Aorta (tissue), 5 donors: ENCODE measurements around the gene SERPINE2. TPM values are rescaled to one million over a fixed set of nuclear protein-coding genes. Genes with fewer than 3 reads are reported as not detected.

Source experiments
- ATAC-seq: fragments of 200-7000 bp; cut with Tn5 transposase; one replicate; pipeline ENCODE4 v1.9.1; 2022; ENCODE audit warnings: moderate library complexity; ENCODE audit not compliant: low FRiP score
- DNase-seq, 2 donors: peaks; one replicate each; pipeline ENCODE4 v3.0.0-alpha.2; 2020
- H3K27ac ChIP-seq, 2 donors: one replicate each; pipeline ENCODE4 v1.5.1; 2013; ENCODE audit warnings: low read length in 2 of 2, mild to moderate bottlenecking in 2 of 2, moderate library complexity in 2 of 2, control low read depth in 1 of 2, inconsistent platforms in 1 of 2, low read depth in 1 of 2
- H3K27me3 ChIP-seq, 2 donors: one replicate each; pipeline ENCODE4 v1.6.1; 2013; ENCODE audit warnings: control low read depth in 1 of 2, low read length in 1 of 2, mild to moderate bottlenecking in 1 of 2, moderate library complexity in 1 of 2; ENCODE audit not compliant: insufficient read depth in 2 of 2, control insufficient read depth in 1 of 2
- H3K36me3 ChIP-seq, 2 donors: one replicate each; pipeline ENCODE4 v1.6.1; 2013; ENCODE audit warnings: control low read depth in 1 of 2, low read length in 1 of 2, mild to moderate bottlenecking in 1 of 2; ENCODE audit not compliant: insufficient read depth in 2 of 2, control insufficient read depth in 1 of 2
- H3K4me1 ChIP-seq, 2 donors: one replicate each; pipeline ENCODE4 v1.6.1; 2013; ENCODE audit warnings: low read length in 2 of 2, control low read depth in 1 of 2, mild to moderate bottlenecking in 1 of 2, moderate library complexity in 1 of 2; ENCODE audit not compliant: insufficient read depth in 2 of 2, control insufficient read depth in 1 of 2
- H3K4me3 ChIP-seq, 2 donors: one replicate each; pipeline ENCODE4 v1.5.1; 2013; ENCODE audit warnings: low read length in 2 of 2, control low read depth in 1 of 2, mild to moderate bottlenecking in 1 of 2
- H3K9me3 ChIP-seq: one replicate; pipeline ENCODE4 v1.6.1; 2013; ENCODE audit warnings: mild to moderate bottlenecking, low read length; ENCODE audit not compliant: control insufficient read depth
- WGBS, 2 donors: extraction: QIAGEN DNeasy Blood & Tissue Kit; methylation state at CpG; one replicate each; pipeline ENCODE4 v1.1.7; 2013; 5-methylcytosine and 5-hydroxymethylcytosine counted together
- intact Hi-C, 2 donors: fragments of 100-400 bp; cut with DNase I; formaldehyde crosslinking; loops; one replicate each; pipeline versions ENCODE4 v1.14.2 to v1.15.0; 2022
- polyA plus RNA-seq, 2 donors: library from polyadenylated mRNA; stranded (reverse); fragments of 200-250 nt; gene quantifications; one replicate each; pipeline ENCODE4 v1.2.3, GENCODE V29; 2013
- total RNA-seq, 2 donors: library from RNA; stranded (reverse); fragmentation: NEBNext Ultra II Directional; extraction: Animal tissue kit (Norgen Biotek cat#: 25700); gene quantifications; one replicate each; pipeline ENCODE4 v1.2.1, GENCODE V29; 2021
- donor health status: healthy with polysubstance abuse.
- donor health status: Bipolar disorder and iron deficiency.
- donor health status: DM: no; HTN: no; CAD: no.
- donor health status: DM: no; HTN: no; CAD: no.
- donor health status: DM: yes; HTN: yes; CAD: no.

Gene SERPINE2
- total and polyA plus RNA-seq, 4 donors = 11.7 to 222 (median 97.5) TPM

DNA sequence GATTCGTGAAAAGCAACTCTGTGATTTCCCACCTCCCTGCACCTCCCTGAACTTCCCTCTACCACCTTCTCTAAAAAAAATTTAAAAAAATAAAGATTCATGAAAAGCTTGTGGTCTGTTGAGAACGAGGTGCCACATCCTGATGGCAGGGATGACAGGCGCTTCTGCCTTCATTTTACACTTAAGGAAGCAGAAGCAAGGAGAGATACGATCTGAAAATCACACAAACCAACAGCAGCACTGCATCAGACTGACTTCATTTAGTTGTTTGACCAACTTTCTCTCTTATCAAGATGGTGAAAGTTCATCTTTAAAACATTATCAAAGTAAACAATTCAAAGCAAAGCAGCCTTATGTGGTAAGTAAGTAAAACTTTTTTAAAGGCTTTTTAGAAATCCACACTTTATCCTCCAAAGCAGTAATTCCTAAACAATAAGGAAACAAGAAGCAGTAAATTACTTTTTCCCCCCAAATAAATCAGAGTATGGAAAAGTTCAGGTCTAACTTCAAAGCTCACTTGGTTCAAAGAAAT lies 109.4 kb downstream of the SERPINE2 start:
- Histone ChIP-seq H3K36me3 (no peaks in the 10 kb centered on the region), H3K27me3 (no peaks in the 10 kb centered on the region), H3K4me1 (peaks cover 0 to 5% of the 10 kb centered on the region in 2 donors), H3K9me3 (no peaks in the 10 kb centered on the region), H3K4me3 (no peak overlapping the region), H3K27ac (no peak overlapping the region)
- DNase-seq = no peak
- WGBS, 2 donors = 65 to 67% methylated on average over 4 of the region's 4 CpGs
- intact Hi-C loops = no loop called here
- ATAC-seq = no peak

GRCh38 chr2:223928113-223929006 lies 110.7 kb downstream of the SERPINE2 start:
- no peaks in the 10 kb centered on the region for H3K4me1 ChIP-seq
- H3K4me3 ChIP-seq = no peak overlapping the region
- no peaks in the 10 kb centered on the region for H3K36me3 ChIP-seq
- H3K9me3 ChIP-seq = no peaks in the 10 kb centered on the region
- intact Hi-C loops = no loop called here
- ATAC-seq (no peak), DNase-seq (no peak)
- H3K27ac ChIP-seq = no peak overlapping the region
- 81 to 86% methylated on average over 7 of the region's 7 CpGs for WGBS, 2 donors
- no peaks in the 10 kb centered on the region for H3K27me3 ChIP-seq

GRCh38 chr2:223925106-223925505 lies 114.0 kb downstream of the SERPINE2 start:
- intact Hi-C loops = no loop called here
- WGBS, 2 donors = 98 to 99% methylated on average over 3 of the region's 3 CpGs
- no peaks in the 10 kb centered on the region for H3K4me1 ChIP-seq
- H3K36me3 ChIP-seq = no peaks in the 10 kb centered on the region
- H3K27me3 ChIP-seq = no peaks in the 10 kb centered on the region
- no peak overlapping the region for H3K27ac ChIP-seq
- ATAC-seq = no peak
- no peak overlapping the region for H3K4me3 ChIP-seq
- no peaks in the 10 kb centered on the region for H3K9me3 ChIP-seq
- no peak for DNase-seq

Other genes starting within 250 kb of the SERPINE2 start
- gene AP1S3, start 201.7 kb downstream of the SERPINE2 start, total RNA-seq = 1 to 10 TPM in 1 of 2 donors, under 1 TPM in 1; 0.91 to 2.0 TPM
- gene AP1S3, start 201.7 kb downstream of the SERPINE2 start, polyA plus RNA-seq = under 1 TPM; 0.26 to 0.50 TPM
- 10 to 100 TPM; 51.1 to 56.5 TPM for gene WDFY1, start 94.0 kb downstream of the SERPINE2 start, total RNA-seq
- 10 to 100 TPM; 17.4 to 23.1 TPM for gene WDFY1, start 94.0 kb downstream of the SERPINE2 start, polyA plus RNA-seq
- 10 to 100 TPM; 11.6 to 13.5 TPM for gene MRPL44, start 81.8 kb downstream of the SERPINE2 start, total RNA-seq
- 10 to 100 TPM; 13.7 to 14.4 TPM for gene MRPL44, start 81.8 kb downstream of the SERPINE2 start, polyA plus RNA-seq